Activated naive CD4-positive, alpha-beta T cell treated with anti-CD3 and anti-CD28 coated beads, Interleukin-2, amount 50 U/mL, for 72 hours (primary cell): Measurements from ENCODE around the gene SEC14L6. TPM values are rescaled to one million over a fixed set of nuclear protein-coding genes. Genes with fewer than 3 reads are reported as not detected.
"Not testable (repeated sequence)": the region's sequence is repeated elsewhere in the genome, so short reads cannot be mapped to it uniquely, and the experiment has no call there.

Source experiments
- ATAC-seq, 2 donors: fragments of 150-1000 bp; cut with Tn5 transposase; 2 replicates each; pipeline ENCODE4 v1.10.0; 2021; ENCODE audit warnings: mild to moderate bottlenecking in 2 of 2, moderate library complexity in 2 of 2
- DNase-seq, 2 donors: peaks; one replicate each; pipeline ENCODE4 v3.0.0; 2021 to 2022; ENCODE audit warnings: low spot score in 2 of 2
- H3K27ac Mint-ChIP-seq, 2 donors: one replicate each; pipeline ENCODE4 v1.8.0; 2022; ENCODE audit warnings: mild to moderate bottlenecking in 2 of 2, mixed read lengths in 2 of 2
- H3K36me3 Mint-ChIP-seq, 2 donors: one replicate each; pipeline ENCODE4 v1.8.0; 2022; ENCODE audit warnings: mixed read lengths in 2 of 2
- H3K9me3 Mint-ChIP-seq, 2 donors: one replicate each; pipeline ENCODE4 v1.8.0; 2022; ENCODE audit warnings: mixed read lengths in 2 of 2
- total RNA-seq, 2 donors: library from RNA; stranded (reverse); gene quantifications; one replicate each; pipeline ENCODE4 v1.2.3, GENCODE V29; 2022

Gene SEC14L6
- total RNA-seq, 2 donors from 2014 or later, result not detected

GRCh38 chr22:30555282-30556210, 9.0 kb upstream of the SEC14L6 start:
- DNase-seq (no peak), ATAC-seq (no peak)
- H3K27ac Mint-ChIP-seq, result no peak overlapping the region
- H3K36me3 Mint-ChIP-seq, result no peaks in the 10 kb centered on the region
- H3K9me3 Mint-ChIP-seq, result no peaks in the 10 kb centered on the region

GRCh38 chr22:30553971-30554370, 7.4 kb upstream of the SEC14L6 start:
- Mint-ChIP-seq H3K27ac (peak overlapping the region in 1 of 2 donors; percentile 50), H3K9me3 (no peaks in the 10 kb centered on the region), H3K36me3 (no peaks in the 10 kb centered on the region)
- ATAC-seq, result no peak
- DNase-seq, result no peak

- Mint-ChIP-seq H3K36me3 (no peaks in the 10 kb centered on the region), H3K9me3 (no peaks in the 10 kb centered on the region), H3K27ac (no peak overlapping the region)
- ATAC-seq, result no peak
- DNase-seq, result no peak
Measured at GRCh38 chr22:30552719-30553118, 6.2 kb upstream of the SEC14L6 start.

- H3K9me3 Mint-ChIP-seq, DNase-seq, ATAC-seq, H3K27ac Mint-ChIP-seq, H3K36me3 Mint-ChIP-seq: not testable (repeated sequence)
Measured at GRCh38 chr22:30551813-30552212, 5.3 kb upstream of the SEC14L6 start.

GRCh38 chr22:30547188-30547587, 647 bp upstream of the SEC14L6 start:
- peaks cover 0 to 4% of the 10 kb centered on the region in 2 donors for H3K36me3 Mint-ChIP-seq

GRCh38 chr22:30542811-30543188, 3.7 kb downstream of the SEC14L6 start:
- Mint-ChIP-seq H3K27ac (no peak overlapping the region), H3K36me3 (peaks cover 0 to 4% of the 10 kb centered on the region in 2 donors), H3K9me3 (no peaks in the 10 kb centered on the region)
- DNase-seq (no peak), ATAC-seq (no peak)

More at GRCh38 chr22:30547188-30547587, 647 bp upstream of the SEC14L6 start:
- Mint-ChIP-seq H3K27ac (no peak overlapping the region), H3K9me3 (no peaks in the 10 kb centered on the region)
- ATAC-seq (no peak), DNase-seq (no peak)

GRCh38 chr22:30541961-30542810, 4.4 kb downstream of the SEC14L6 start:
- no peaks in the 10 kb centered on the region for H3K9me3 Mint-ChIP-seq
- peaks cover 0 to 4% of the 10 kb centered on the region in 2 donors for H3K36me3 Mint-ChIP-seq
- peak in 1 of 2 donors; percentile 40 for ATAC-seq
- no peak overlapping the region for H3K27ac Mint-ChIP-seq
- no peak for DNase-seq

GRCh38 chr22:30541511-30541910, 5.0 kb downstream of the SEC14L6 start:
- not testable (repeated sequence) for ATAC-seq

GRCh38 chr22:30539368-30539767, 7.2 kb downstream of the SEC14L6 start:
- H3K9me3 Mint-ChIP-seq, result no peaks in the 10 kb centered on the region
- peaks cover 0 to 4% of the 10 kb centered on the region in 2 donors for H3K36me3 Mint-ChIP-seq
- DNase-seq (no peak), ATAC-seq (no peak)
- no peak overlapping the region for H3K27ac Mint-ChIP-seq

More at GRCh38 chr22:30541511-30541910, 5.0 kb downstream of the SEC14L6 start:
- DNase-seq, H3K9me3 Mint-ChIP-seq, H3K27ac Mint-ChIP-seq, H3K36me3 Mint-ChIP-seq: not testable (repeated sequence)

- H3K36me3 Mint-ChIP-seq, result peaks cover 0 to 4% of the 10 kb centered on the region in 2 donors
- ATAC-seq (no peak), DNase-seq (no peak)
- no peaks in the 10 kb centered on the region for H3K9me3 Mint-ChIP-seq
- no peak overlapping the region for H3K27ac Mint-ChIP-seq
Measured at GRCh38 chr22:30538280-30538679, 8.3 kb downstream of the SEC14L6 start.

- no peaks in the 10 kb centered on the region for H3K36me3 Mint-ChIP-seq
- no peak for ATAC-seq
- peak overlapping the region in 1 of 2 donors; percentile 50 for H3K27ac Mint-ChIP-seq
- H3K9me3 Mint-ChIP-seq, result no peaks in the 10 kb centered on the region
- no peak for DNase-seq
Measured at GRCh38 chr22:30537083-30537731, 9.3 kb downstream of the SEC14L6 start.

GRCh38 chr22:30535182-30535581, 11.4 kb downstream of the SEC14L6 start:
- Mint-ChIP-seq H3K36me3 (no peaks in the 10 kb centered on the region), H3K27ac (no peak overlapping the region), H3K9me3 (no peaks in the 10 kb centered on the region)
- no peak for ATAC-seq
- no peak for DNase-seq

- DNase-seq, result no peak
- Mint-ChIP-seq H3K27ac (no peak overlapping the region), H3K9me3 (no peaks in the 10 kb centered on the region), H3K36me3 (no peaks in the 10 kb centered on the region)
- no peak for ATAC-seq
Measured at GRCh38 chr22:30531651-30532608, 14.6 kb downstream of the SEC14L6 start.

- no peaks in the 10 kb centered on the region for H3K36me3 Mint-ChIP-seq
- H3K9me3 Mint-ChIP-seq, result no peaks in the 10 kb centered on the region
- DNase-seq (no peak), ATAC-seq (no peak)
- H3K27ac Mint-ChIP-seq, result no peak overlapping the region
Measured at GRCh38 chr22:30526656-30527055, 19.9 kb downstream of the SEC14L6 start.

GRCh38 chr22:30523646-30524489, 22.7 kb downstream of the SEC14L6 start:
- Mint-ChIP-seq H3K27ac (no peak overlapping the region), H3K36me3 (no peaks in the 10 kb centered on the region), H3K9me3 (no peaks in the 10 kb centered on the region)
- DNase-seq (no peak), ATAC-seq (no peak)
